SW 1271 (cell line): Measurements from ENCODE around the gene PACS1.

Experiments
- DNase-seq, 2 experiments: peaks; one replicate each; lab custom pipeline; 2025; lab: John Stamatoyannopoulos, UW

Gene PACS1

DNA sequence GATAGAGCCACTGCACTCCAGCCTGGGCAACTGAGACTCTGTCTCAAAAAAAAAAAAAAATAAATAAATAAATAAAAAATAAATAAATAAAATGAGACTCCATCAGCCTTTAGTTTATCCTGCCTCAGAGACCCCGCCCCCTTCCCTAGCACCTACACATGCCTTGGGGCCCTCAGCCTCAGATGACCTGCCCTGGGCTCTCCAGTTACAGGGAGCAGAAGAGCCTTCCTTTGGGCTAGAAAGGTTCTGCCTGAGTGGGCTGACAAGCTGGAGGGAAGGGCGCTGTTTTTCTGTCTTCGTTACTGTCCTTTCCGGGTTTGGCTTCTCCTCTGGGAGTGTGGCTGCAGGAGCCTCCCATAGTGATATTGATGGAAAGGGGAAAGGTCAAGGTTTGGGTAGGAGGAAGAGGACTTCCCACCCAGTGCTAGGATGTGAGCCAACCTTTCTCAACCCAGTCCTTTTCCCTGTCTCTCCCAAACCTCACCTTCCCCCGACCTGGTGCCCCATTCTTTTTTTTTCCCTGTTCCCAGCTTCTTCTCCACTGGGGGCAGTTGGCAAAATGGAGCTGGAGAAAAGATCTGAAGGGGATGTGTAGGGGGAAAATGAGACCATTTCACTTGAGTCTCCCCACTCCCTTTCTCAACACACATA is 19.4 kb upstream of the PACS1 start:
- DNase-seq = no peak

DNA sequence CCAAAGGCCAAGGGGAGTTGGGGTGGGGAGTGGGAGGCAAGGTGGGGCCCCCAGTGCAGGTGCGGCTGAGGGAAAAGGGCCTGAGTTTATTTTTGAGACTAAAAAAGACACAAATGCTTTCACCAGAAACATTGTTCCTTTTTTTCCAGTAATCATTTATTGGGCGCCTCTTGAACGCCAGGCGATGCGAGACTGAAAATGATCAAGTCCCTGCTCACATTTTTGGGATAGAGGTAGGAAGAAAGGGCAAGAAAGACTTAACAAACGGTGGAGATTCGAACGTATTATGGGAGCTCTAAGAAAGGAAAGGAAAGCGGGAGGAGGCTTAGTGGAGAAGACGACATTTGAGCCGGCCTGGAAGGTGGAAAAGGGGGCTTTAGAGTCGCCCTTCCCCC is 18.7 kb upstream of the PACS1 start:
- DNase-seq = no peak

DNA sequence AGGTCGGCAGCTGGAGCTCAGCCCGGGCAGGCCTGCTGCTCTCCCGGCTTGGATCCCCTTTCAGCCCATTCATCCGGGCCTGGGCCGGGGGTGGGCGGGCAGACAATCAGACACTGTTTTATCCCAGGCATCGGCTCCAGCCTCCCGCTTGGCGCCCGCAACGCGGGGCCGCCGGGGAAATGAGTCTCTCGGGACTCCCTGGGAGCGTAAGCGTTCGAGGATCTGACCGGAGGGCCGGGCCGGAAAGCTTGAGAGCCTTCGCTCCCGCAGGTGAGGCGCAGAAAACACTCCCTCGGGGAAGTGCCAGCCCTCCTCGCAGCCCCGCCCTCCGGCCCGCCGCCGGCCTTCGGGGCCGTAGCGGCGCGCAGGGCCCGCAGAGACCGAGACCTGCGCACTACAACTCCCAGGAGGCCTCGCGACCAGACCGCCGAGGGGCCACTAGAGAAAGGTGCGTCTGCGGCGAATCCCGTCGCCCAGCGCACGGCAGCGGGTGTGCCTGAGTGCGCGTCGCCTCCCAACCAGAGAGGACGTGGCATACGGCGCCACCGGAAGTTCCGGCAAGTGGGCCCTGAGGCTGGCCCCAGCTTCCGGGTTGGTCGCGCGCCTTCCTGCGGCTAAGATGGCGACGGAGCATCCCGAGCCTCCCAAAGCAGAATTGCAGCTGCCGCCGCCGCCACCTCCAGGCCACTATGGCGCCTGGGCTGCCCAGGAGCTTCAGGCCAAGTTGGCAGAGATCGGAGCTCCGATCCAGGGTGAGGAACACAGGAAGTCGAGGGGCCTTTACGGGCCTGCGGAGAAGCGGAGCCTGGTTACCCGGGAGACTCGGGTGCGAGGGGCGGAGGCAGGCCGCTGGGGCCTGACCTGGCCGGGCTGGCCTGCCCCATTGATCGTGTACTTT is 18.1 kb upstream of the PACS1 start, which contains the start of gene SF3B2:
SF3B2 (plus strand) TSS at position 599 of the 898 bp plus-strand sequence; CDS start at position 620, 21 bp downstream.
- peak; percentile 95 to 96 for DNase-seq

DNA sequence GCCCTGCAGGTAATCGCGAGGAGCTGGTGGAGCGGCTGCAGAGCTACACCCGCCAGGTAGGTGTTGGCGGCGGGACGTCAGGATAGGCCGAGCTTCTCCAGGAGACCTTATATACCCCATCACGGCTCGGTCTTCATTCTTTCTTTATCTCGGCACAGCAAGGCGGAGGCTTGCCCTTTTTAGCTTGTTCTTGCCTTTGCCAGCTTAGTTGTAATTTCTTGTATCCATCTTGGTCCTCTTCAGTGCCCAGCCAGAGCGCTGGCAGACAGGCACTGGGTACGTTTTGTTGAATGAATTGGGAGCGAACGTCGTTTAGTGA is 17.4 kb upstream of the PACS1 start:
- DNase-seq = no peak

DNA sequence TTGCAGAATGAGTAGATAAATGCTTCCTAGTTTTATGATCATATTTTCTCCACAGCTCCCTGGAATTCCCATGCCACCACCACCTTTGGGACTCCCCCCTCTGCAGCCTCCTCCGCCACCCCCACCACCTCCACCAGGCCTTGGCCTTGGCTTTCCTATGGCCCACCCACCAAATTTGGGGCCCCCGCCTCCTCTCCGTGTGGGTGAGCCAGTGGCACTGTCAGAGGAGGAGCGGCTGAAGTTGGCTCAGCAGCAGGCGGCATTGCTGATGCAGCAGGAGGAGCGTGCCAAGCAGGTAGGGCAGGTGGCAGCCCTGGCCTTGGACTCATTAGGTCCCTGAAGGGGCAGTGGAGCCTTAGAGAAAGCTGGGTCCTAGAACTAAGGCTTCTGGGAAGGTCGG is 15.1 kb upstream of the PACS1 start:
- no peak for DNase-seq

DNA sequence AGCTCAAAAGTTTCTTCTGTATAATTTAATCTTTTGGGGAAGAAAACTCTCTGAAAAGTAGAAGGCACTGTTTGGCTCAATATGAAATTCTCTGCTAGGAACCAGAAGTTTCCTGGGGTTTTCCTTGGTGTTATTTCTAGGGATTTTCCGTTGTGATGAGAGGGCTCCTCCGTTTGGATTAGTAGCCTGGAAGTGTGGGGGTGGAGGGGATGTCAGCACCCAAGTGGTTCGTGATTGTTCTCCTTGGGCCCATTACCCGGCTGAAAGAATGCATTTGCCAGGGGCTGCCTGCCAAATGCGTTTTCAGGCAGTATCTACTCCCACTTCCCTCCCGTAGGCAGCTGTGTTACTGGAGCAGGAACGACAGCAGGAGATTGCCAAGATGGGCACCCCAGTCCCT is 13.6 kb upstream of the PACS1 start:
- no peak for DNase-seq

DNA sequence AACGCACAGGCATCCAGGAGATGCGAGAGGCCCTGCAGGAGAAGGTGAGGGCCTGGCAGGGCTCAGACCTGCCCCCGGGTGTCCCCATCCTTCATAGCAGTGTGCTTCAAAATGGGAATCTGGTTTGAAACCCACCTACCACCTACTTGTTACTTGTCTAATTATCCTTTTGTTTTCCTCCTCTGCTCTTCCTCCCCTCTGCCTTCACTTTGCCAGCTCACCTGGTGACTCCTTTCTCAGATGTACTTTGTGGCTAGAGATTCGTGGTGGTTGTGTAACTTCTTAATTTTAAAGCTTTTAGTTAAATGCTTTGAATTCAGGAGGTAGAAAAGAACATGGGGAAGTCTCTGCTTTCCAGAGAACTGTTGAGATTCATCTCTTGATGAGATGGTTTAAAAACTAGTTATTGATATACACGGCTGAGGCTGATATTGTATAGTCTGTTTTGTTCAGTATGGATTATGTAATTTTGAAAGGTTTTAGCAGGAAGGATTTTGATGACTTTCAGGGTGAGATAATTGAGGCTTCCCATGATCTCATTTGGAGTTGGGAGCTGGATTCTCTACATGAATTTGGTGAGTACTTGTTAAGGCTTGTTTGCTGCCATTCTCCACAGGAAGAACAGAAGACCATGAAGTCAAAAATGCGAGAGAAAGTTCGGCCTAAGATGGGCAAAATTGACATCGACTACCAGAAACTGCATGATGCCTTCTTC is 9.9 kb upstream of the PACS1 start:
- DNase-seq = no peak

DNA sequence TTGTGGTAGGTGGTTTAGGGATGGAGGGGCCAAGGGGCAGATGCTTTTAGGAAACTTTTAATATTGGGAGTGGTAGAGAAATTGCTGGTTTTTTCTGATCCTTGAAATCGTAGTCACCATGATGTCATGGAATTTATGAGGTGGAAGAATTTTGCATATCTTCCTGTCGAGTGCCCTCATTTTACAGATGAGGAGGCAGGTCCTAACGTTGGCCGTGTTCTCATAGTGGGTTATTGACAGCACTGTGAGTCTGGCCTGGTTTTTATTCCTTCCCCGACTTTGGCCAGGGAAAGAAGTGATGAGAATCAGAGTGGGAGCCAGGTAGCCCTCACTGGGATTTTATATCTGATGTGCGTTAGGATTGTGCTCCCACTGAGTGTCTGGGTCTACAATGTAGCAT is 8.8 kb upstream of the PACS1 start:
- no peak for DNase-seq

DNA sequence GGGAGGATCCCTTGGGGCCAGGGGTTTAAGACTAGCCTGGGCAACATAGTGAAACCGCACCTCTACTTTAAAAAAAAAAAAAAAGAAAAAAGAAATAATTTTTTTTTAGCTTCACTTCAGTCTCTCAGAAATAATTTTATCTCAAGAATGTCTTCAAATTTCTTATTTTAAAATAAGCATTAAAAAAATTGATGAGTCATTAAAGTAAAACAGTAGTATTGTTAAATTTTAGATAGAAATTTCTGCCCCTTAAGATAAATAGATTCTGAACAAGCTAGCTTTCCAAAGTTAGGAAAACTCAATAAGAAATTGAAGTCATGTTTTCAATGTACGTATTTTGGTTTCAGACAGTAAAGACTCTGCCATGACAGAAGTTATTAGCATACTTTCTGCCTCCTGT is 7.7 kb upstream of the PACS1 start:
- no peak for DNase-seq

DNA sequence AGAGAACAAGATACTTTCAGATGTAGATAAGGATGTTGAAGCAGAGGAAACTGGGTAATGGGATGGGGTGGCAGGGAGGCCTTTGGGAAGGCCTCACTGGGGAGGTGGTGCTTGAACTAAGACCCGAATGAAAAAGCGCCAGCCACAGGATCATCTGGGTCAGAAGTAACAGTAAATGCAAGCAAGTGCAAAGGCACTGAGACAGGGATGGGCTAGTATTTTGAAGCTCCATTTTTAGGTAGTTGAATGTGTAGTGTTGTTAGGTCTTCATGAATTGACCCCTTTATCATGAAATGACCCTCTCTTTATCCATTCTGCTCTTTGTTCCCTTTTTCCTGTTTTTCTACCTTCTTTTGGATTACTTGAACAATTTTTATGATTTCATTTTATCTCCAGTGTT is 6.2 kb upstream of the PACS1 start:
- DNase-seq = no peak

DNA sequence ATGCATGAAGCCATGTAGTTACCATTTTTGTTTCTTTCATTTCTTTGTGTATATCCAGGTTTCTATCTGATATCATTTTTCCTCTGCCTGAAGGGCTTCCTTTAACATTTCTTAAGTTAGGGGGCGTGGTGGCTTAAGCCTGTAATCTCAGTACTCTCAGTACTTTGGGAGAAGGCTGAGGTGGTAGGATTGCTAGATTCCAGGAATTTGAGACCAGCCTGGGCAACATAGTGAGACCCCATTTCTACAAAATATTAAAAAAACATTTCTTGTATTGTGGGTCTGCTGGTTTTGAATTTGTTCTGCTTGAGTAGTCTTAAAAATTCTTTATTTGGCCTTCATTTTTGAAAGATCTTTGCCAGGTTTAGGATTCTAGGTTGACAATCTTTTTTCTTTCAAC is 5.5 kb upstream of the PACS1 start:
- DNase-seq = no peak

DNA sequence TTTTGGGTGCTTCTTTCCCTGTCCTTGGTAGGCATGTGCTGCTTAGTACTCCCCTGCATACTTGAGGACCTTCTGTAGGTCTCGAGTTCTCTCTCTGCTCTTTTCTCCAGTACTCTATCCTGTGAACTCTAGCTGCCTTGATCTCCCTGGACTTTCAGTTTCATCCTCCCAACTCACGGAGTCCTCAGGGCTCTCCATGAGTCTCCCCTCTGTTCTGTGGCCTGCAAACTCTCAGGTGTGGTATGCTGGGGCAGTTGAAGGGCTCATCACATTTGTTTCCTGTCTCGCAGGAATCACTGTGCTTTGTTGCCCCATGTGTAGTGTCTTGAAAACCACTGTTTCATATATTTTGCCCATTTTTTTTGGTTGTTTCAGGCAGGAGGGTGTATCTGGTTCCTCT is 3.3 kb upstream of the PACS1 start:
- no peak for DNase-seq

DNA sequence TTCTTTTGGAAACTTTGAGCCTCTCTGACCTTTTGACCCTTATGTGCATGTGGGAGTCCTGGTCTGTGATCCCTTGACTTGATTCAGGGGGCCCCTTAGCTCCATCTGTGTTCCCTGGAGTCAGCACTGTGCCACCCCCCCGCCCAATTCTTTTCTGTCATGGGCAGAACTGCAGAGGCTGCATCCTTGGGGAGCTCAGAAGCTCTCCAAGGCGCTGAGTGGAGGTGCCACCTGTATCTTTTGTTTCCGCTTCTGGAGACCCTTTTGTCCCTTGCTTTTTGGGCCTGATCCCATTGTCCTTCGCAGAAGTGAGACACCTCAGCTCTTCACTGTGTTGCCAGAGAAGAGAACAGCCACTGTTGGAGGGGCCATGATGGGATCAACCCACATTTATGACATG is 2.4 kb upstream of the PACS1 start:
- no peak for DNase-seq

DNA sequence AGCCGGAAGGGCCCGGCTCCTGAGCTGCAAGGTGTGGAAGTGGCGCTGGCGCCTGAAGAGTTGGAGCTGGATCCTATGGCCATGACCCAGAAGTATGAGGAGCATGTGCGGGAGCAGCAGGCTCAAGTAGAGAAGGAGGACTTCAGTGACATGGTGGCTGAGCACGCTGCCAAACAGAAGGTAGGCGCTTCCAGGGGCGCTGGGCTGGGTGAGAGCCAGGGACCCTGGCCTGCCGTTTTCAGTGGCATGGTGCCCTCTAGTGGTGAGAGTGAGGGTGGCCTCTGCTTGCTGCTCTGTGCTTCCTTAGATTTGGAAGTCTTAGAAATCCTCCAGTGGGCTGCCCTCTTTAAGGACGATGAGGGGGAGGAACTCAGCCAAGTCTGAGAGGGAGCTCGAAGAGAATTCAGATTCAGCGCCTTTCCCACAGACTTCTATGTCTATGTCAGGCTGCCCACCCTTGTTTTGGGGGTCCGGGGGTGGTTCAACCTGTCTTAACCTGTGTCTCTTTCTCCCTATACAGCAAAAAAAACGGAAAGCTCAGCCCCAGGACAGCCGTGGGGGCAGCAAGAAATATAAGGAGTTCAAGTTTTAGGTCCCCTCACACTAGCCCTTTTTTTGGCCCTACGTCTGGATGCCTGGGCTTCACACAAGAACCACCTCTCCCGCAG is 1.8 kb upstream of the PACS1 start:
- DNase-seq = peak; percentile 28 to 72

DNA sequence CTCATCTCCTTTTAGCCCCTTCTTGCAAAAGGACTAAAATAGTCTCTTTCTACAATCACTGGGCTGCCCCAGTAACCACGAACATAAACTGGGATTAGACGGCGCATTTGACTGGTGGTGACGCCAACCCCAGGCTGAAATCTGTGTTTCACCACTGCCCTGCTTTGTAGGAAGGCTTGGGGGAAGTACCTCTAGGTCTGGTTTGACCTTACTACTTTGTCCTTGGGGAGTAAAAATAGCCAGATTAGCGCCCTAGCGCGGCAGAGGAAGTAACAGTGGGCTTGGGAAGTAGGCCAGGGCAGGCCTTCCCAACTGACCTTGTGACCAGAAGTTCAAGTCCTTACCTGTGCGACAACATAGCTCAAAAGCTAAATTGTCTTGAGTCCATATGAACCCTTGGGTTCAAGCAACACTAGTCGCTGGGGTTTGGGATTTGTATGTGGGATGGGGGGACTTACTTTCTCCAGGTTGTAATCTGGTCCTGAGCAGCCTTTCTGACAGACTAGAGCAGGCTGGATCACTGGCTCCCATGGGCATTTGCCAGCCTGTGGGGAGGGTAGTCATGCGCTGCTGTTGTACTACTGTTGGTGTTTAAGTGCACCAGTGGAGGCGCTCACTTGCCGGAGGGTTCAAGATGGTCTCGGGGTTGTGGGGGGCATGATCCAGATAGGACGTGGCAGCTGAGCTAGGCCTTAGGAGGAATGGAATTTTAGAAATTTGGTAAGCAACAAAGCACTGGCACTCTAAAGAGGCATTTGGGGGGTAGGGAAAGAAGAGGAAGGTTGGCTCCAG is 953 bp upstream of the PACS1 start:
- DNase-seq = peak in 1 of 2 experiments; percentile 53

DNA sequence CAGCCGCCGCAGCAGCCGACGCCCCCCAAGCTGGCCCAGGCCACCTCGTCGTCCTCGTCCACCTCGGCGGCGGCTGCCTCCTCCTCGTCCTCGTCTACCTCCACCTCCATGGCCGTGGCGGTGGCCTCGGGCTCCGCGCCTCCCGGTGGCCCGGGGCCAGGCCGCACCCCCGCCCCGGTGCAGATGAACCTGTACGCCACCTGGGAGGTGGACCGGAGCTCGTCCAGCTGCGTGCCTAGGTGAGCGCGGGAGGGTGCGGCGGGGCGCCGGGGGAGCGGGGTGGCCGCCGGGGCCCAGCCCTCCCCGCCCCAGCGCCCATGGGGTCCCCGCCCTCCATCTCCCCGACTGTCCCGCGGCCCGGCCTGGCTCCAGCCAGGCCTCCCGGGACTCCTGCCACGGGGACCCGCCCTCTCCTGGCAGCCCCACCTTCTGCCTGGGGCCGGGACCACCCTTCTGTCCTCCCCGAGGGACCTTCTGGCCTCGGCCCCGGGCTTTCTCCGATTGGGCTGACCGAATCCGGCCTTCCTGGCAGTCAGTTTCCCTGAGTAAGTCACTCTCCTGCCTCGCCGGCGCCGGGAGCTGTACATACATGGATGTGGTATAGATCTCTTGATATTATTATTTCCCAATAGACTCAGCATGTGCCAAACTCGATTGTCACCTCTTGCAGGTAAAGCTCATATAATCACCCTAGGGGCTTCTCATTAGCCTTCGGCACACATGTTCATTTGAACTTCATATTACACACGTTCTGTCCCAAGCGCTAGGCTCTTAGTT is 720 bp downstream of the PACS1 start:
- no peak for DNase-seq

DNA sequence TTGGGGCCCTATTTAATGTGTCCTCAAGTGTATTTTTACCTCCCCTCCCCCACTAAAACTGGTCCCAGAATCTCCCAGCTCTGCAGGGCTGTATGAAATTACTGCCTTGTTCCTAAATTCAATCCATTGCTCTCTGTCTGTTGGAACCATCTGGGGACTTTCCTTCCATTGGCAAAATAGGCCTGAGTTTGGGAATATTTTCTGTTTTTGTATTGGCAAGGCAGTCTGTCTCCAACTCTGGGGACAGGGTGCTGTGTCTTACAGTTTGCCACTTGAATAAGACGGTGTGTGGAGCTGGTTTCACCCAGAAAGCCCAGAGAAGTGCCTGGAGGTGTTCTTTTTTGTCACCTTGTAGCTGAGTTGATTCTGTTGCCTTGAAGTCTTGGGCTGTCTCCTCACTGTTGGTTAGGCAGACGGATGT is 1.3 kb downstream of the PACS1 start:
- DNase-seq = no peak

DNA sequence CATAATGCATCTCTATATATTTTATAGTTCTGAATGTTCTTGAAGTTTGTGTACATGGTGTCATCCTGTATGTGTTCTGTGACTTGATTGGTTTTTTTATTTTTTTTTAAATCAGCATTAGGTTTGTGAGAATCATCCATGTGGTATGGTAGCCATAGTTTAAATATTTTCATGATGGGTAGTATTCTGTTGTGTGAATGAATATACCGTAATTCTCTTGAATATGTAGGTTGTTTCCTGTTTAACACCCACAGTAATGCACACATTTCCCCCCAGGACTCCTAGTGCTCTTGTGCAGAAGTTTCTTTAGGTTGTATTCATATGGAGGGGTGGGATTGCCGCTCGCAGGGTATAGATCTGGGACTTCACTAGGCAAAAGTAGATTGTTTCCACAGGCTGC is 2.0 kb downstream of the PACS1 start:
- DNase-seq = no peak

DNA sequence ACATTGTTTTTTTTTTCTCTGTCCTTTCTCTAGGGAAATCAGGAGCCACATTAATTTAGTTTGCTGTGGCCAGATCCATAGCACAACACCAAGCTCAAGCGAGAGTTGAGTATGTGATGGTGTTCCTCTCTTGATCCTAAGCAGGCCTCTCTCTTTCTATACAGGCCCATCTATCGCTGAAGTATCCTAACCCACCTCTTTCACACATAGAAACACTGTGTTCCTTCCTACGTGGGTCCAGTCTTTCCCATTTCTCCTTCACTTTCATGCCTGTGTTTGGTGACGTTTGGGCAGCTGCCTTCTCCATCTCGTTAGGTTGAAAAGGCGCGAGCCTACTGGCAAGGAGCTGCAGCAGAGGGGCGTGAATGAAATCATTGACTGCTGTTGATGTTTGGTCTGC is 2.4 kb downstream of the PACS1 start:
- no peak for DNase-seq

DNA sequence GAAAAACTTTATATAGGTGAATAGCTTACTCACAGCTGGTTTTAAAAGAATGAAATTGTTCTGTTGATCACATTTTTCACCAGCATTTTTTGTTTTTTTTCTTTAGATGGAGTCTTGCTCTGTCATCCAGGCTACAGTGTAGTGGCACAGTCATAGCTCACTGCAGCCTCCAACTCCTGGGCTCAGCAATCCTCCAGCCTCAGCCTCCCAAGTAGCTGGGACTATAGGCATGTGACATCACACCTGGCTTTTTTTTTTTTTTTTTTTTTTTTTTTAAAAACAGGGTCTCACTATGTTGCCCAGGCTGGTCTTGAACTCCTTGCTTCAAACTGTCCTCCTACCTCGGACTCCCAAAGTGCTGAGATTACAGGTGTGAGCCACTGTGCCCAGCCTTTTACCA is 3.6 kb downstream of the PACS1 start:
- no peak for DNase-seq

DNA sequence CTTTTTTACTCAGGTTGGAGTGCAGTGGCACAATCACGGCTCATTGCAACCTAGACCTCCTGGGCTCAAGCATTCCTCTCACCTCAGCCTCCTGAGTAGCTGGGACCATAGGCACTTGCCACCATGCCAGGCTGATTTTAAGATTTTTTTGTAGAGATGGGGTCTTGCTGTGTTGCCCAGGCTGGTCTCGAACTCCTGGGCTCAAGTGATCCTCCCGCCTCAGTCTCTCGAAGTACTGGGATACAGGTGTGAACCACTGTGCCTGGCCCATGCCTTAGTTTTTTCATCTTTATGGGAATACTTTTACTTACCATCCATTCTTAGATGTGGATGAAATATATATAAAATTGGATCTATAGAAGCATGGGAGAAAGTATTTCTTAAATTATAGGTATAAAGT is 5.2 kb downstream of the PACS1 start:
- no peak for DNase-seq
